Keratinocyte (primary cell): ENCODE results near the gene MAST3.

Experiments
- CTCF ChIP-seq, 3 experiments: IDR thresholded peaks in 1 of 3; conservative IDR thresholded peaks in 1 of 3; optimal IDR thresholded peaks in 1 of 3; 2 replicates in 2 of 3; 3 replicates in 1 of 3; pipeline versions ENCODE3 to v1.5.1; 2011; ENCODE audit warnings: low read length in 3 of 3, mild to moderate bottlenecking in 3 of 3, moderate library complexity in 2 of 3, control low read depth in 1 of 3, inconsistent platforms in 1 of 3; ENCODE audit not compliant: insufficient read depth in 2 of 3; ENCODE audit errors: extremely low read depth in 1 of 3
- EZH2 ChIP-seq: IDR thresholded peaks from one replicate; pipeline ENCODE4 v1.6.1; 2012; ENCODE audit warnings: inconsistent platforms, mild to moderate bottlenecking, low read length, moderate library complexity

GRCh38 chr19:18153556-18154134 lies 56.1 kb downstream of the MAST3 start:
- TF ChIP-seq CTCF (optimal IDR thresholded peaks at IDR 0.05 in 1 of 3, IDR thresholded peaks at IDR 0.05 in 1 of 3, conservative IDR thresholded peaks at IDR 0.05 in 1 of 3; ENCODE audit: extremely low read depth in 1 of 3, insufficient read depth in 2 of 3, low read length in 3 of 3) (no peak), EZH2 (no peak)
